EL (cell line): Measurements from ENCODE around the gene PIP5K1B.
"Not testable (repeated sequence)": the region's sequence is repeated elsewhere in the genome, so short reads cannot be mapped to it uniquely, and the experiment has no call there.

Experiments used
- DNase-seq: peaks from one replicate; pipeline ENCODE4 v3.0.0-alpha.2; 2016

PIP5K1B gene, protein sequence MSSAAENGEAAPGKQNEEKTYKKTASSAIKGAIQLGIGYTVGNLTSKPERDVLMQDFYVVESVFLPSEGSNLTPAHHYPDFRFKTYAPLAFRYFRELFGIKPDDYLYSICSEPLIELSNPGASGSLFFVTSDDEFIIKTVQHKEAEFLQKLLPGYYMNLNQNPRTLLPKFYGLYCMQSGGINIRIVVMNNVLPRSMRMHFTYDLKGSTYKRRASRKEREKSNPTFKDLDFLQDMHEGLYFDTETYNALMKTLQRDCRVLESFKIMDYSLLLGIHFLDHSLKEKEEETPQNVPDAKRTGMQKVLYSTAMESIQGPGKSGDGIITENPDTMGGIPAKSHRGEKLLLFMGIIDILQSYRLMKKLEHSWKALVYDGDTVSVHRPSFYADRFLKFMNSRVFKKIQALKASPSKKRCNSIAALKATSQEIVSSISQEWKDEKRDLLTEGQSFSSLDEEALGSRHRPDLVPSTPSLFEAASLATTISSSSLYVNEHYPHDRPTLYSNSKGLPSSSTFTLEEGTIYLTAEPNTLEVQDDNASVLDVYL

GRCh38 chr9:68704814-68705530, at the start of gene PIP5K1B:
PIP5K1B (plus strand) TSS chr9:68705240; CDS start chr9:68822615, 117,375 bp downstream.
- peak; percentile 47 for DNase-seq

- no peak for DNase-seq
These were observed 41.0 kb upstream of the PIP5K1B start for GRCh38 chr9:68664036-68664435.

DNA sequence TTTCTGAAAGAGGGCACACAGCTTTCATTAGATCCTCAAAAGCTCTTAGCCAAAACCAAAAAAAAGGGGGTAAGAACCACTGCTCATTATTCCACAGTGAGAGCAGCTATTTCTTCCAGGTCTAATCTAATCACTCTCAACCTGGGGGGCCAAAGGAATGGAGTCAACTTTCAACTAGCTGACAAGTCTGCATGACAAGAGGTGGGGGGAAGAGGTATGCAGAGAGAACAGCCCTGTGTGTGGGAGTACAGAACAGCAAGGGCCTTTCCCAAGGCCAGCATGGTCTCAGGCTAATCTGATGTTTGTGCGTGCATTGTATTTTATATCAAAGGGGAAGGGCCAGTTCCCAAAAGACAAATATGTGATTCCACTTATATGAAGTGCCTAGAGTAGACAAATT, 36.9 kb upstream of the PIP5K1B start:
- no peak for DNase-seq

DNA sequence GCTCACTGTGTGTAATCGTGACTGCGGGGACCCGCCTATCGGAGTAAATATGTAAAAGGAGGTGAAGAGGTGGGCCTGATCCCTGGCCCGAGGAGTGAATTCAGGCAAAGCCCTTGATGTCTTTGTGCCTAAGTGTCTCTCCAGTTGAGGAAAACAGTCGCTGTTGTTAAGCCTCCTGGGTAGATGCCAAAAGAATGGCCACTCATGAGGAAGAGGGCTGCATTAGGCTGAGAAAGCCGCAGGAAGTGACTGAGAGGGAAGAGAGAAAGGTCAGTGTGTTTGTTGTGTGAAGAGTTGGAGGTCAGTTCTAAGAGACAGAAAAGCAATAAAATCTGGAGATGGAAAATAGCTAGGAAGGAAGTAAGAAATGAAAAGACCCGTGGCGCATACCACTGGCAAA, 35.8 kb upstream of the PIP5K1B start:
- no peak for DNase-seq

DNA sequence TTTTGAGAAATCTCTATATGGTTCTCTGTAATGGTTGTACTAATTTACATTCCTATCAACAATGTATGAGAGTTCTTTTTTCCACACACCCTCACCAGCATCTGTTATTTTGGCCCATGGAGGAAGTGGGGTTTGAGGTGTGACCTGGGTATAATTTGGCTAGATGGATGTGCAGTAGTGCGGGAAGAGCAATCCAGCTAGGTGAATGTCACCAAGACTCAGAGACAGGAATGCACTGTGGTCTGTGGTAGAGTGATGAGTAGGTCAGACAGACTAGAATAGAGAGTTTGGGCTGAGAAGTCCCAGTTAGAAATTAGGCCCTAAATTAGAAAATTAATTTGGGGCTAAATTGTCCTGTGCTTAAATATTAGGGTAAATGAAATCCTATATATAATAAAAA, 32.8 kb upstream of the PIP5K1B start:
- no peak for DNase-seq

DNA sequence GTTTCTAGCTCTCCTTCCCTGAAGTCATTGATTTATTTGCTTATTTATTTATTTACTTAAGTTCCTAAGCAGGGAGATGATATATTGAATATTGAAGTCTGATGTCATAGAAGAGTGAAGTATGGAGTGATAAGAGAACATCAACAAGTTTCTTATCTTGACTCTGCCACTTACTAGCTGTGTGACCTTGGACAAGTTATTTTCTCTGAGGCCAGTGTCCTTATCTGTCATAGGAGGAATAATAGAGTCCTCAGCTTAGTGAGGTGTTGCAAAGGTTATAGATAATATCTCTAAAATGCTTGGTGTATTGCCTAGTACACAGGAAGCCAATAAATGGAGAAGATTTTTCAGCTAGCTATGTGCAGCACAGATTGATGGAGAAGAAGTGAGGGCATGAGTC, 32.4 kb upstream of the PIP5K1B start:
- DNase-seq: no peak

DNA sequence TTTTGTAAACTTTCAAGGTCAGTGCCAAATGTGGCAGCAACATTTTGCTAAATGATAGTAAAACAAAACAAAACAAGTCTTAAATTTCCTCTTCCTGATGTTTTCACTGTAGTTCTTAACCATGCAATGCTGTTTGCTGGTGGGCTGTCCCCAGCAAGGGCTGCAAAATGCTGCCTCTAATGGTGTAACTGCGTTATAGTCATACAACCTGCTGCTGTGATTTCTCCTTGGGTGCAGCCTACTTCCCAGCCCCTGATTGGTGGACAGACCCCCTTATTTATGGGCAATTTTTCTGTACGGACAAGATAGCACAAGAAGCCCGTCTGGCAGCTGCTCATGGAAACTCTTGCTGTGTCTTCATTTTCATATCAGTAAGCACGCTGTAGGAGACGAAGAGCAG, 26.6 kb upstream of the PIP5K1B start:
- DNase-seq: peak; percentile 8

GRCh38 chr9:68683433-68683832, 21.6 kb upstream of the PIP5K1B start:
- DNase-seq: no peak

DNA sequence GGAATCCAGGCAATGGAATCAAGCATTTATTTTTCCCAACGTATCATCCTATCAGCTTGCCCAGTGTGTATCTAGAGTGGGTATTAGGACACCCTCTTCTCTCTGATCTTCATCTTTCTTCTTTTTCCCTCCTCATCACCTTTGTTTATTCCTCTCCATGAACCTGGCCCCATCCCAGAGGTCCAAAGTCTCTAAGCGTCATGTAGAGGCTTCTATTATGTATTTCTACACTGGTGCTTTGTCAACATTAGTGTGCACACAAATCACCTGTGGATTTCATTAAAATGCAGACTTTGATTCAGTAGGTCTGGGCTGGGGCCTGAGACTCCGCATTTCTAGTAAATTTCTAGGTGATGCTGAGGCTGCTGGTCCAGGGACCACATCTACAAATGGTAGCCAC, 19.8 kb upstream of the PIP5K1B start:
- DNase-seq: no peak

DNA sequence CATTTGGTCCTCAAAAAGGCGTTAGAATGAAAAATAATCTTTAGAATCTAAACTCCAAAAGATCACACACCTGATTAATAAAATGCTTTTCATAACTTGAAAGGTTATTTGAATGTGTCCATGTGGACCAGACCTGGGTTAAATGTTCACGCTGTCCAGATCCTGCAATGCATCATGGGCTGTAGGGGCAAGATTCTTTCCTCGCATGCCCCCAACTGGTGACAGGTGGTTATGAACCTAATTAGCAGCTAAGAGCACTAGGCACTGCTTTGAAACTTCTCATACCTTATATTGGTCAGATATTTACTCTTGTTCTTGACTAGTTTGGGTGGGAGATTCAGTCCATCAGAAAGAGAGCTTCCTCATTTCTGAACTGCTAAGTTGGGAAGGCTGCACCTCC, 19.3 kb upstream of the PIP5K1B start:
- DNase-seq: peak; percentile 13

- no peak for DNase-seq
These were observed 15.0 kb upstream of the PIP5K1B start for GRCh38 chr9:68690088-68690487.

- no peak for DNase-seq
These were observed 12.5 kb upstream of the PIP5K1B start for GRCh38 chr9:68692519-68692918.

DNA sequence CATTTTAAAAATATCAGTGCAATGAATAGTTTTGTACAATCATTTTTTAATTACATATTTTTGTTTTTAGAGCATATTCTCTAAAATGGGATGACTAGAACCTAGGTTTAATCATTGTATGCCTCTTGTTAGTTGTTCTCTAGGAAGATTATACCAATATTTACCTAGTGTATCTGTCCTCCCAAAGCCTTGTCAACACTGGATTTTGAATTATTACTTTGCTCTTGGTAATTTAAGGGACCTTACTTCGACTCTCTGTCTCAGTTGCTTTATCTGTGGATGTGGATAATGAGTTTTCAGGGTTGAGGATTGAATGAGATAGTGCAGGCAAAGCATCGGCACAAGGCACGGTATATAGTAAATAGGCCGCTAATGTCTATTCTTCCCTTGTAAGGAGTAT, 10.9 kb upstream of the PIP5K1B start:
- no peak for DNase-seq

DNA sequence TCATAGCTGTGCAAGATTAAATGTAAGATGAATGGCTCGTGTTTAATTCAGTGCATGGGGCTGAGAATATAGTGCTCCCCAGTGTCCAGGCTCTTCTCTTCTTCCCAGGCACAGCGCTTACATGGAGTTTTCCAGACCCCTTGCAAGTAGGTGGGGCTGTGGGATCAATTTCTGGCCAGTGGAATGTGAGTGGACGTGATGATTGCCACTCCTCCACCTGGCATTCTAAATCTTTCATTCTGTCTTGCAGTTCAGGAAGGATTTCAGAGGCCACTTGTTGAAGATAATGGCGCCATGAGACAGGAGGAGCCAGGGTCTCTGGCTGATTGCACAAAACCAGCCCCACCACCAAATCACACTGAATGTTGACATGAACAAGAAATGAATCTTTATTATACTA, 7.2 kb upstream of the PIP5K1B start:
- DNase-seq: no peak

GRCh38 chr9:68698943-68699509, 6.0 kb upstream of the PIP5K1B start:
- DNase-seq: no peak

- DNase-seq: not testable (repeated sequence)
These were observed 5.4 kb upstream of the PIP5K1B start for GRCh38 chr9:68699625-68700024.

GRCh38 chr9:68702493-68702892, 2.5 kb upstream of the PIP5K1B start:
- no peak for DNase-seq

DNA sequence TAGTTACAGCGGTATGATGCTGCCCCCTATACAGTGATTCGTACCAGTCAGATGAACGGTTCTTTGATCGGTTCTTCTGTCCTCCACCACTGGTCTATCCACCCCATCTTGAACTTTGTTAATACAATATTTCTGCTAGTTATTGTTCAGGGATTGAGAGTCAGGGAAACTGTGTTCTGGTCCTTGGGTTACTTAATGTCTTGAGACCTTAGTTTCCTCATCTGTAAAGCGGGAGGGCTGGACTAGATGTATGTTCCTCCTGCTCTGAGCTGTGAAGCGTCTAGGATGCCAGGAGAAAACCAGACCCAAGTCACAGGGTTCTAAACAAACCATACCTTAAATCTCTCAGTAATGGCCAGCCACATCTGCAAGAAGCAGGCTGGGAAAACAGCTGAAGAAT, 1.4 kb upstream of the PIP5K1B start:
- no peak for DNase-seq

GRCh38 chr9:68704498-68704813, 584 bp upstream of the PIP5K1B start:
- DNase-seq: no peak

DNA sequence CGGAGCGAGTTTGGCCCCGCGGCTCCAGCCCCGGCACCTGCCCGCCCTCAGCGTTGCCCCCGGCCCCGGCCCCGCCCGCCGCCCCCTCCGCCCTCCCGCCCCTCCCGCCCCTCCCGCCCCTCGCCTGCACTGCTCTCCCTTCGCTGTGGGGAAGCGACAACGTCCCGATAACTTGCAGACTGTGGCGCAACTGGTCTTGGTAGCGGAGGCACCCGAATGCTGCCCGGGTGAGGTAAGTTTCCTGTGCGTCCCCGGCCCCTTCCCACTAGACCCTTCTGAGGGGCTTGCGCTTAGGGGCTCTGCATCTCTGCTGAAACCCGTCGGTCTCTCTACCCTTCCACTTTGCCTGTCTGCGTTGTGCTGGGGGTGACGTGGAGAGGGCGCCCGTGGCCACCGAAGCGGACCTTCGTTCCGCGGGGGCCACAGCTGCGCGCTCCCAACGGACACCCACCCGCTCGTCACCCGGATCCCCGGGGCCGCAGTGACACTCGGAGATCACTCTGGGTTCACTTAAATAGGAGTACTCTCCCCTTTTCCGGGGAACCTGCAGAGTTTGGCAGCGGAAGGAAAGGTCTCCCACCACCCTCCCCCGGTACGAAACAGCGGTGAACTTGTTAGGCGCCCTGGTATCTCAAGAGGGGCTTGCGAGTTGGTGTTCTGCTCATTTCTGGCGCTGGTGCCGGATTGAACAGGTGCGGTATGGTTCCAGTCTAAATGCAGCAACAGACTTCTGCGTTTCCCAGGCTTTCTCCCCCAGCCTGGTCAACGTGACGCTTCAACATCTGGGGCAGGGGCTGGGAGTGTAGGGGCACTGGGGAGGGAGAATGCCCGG, 707 bp downstream of the PIP5K1B start:
- no peak for DNase-seq

- DNase-seq: no peak
These were observed 1.5 kb downstream of the PIP5K1B start for GRCh38 chr9:68706363-68707201.
